G401.6 (cell line): ENCODE data around the gene HRH3.
A peak's percentile ranks its signal among the peaks of the same experiment; 100 is the strongest.

Source experiments
- FAIRE-seq: peaks from 2 replicates; lab custom pipeline; 2012; peaks lifted over from hg19 to GRCh38; lab: Jason Lieb, UNC

HRH3 gene

DNA sequence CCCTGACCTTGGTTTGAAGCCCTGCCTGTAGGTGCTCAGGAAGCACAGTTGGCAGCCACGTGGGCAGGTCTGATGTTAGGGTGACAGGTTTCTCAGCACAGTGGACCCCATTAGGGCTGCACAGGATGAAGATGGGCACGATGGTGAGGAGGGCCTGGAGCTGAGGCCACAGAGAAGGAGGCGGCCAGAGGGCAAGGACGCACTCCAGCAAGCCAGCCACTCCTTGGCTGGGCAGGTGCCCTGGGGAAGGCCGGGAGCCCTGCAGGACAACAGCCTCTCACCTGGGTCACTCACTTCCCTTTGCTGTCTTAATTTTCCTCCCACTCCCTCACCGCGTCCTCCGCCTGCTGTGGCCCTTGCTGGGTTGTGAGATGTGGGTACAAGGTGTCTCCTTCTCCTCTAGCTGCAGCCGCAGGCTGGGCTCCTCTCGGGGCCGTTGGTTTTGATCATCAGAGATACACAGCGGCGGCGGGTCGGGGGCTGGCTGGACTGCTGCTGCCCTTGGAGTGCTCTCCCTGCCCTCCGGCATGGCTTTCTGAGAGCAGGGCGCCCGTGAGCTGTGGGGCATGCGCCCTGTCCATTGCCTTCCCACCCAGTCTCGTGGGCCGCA lies 23.9 kb upstream of the HRH3 start:
- no peak for FAIRE-seq

DNA sequence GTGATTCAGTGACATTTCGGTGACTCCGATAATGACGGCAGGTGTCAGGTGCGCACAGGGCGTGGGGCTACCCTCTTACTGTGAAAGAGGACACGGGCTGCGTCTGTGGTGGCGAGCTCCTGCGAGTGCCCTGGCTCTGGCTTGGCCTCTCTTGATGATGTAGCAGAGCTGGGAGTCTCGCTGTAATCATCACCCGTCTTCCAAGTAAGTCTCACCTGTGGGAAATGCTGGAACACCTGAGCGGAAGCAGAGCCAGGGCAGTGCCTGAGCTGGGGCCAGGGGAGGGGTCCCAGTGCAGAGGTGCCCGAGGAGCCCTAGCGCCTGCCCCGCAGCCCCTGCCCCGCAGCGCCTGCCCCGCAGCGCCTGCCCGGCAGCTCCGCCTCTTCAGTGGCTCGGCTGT lies 23.0 kb upstream of the HRH3 start:
- no peak for FAIRE-seq

DNA sequence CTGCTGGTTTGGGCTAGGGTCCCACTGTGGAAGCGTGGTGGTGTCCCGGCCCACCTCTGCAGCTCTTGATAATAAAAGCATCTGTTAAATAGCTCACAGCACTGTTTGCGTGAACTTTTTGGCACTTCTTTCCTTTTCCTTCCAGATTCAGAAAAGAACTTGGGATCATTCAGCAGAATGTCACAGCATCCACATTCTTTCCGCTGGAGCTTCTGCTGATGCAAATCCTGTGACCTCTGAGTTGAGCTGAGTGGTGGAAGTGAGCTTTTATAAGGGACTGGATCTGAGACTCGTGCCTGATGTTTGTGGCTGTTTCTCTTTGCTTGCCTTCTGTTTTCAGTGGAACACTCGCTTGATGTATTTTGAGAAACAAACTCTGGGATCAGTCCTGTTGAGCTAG lies 22.1 kb upstream of the HRH3 start:
- no peak for FAIRE-seq

DNA sequence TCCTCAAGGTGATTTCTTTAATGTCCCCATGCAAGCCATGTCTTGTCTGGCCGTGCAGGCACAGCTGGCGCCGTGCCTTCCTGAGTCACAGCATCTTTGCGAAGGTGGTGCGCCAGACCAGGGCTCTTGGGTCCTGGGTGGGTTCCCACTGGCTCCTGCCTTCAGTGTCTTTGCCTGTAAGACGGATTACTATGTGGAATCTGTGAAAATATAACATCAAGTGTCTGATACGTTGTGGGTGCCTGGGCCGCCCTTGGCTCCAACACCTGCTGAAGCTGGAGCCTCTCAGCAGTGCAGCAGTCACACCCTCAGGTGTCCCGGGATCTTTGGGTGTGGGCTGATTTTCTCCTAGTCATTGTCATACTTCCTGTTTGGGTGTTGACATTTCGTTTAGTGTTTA lies 21.4 kb upstream of the HRH3 start:
- FAIRE-seq: no peak

DNA sequence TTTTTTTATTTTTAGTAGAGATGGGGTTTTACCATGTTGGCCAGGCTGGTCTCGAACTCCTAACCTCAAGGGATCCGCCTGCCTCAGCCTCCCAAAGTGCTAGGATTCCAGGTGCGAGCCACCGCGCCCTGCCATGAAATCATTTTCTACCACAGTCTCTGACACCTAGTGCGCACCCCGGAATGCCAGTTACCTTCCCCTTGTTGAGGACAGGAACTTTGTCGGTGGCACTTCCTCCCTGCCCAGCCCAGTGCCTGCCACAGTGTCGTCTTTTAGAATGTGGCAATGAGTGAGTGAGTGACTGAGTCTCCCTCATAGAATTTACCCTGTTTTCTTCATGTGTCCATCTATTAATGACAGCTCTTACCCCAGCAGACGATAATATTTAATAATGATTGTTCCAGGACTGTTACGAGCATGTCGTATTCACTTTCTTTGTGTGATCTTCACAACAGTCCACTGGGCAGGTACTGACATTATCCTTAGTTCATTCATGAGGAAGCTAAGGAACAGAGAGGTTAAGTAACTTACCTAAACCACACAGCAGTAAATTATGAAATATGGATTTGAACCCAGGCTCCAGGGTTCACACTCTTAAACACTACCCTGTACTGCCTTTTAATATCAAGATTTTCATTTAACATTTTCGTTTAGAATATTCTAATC lies 20.1 kb upstream of the HRH3 start:
- FAIRE-seq: no peak

DNA sequence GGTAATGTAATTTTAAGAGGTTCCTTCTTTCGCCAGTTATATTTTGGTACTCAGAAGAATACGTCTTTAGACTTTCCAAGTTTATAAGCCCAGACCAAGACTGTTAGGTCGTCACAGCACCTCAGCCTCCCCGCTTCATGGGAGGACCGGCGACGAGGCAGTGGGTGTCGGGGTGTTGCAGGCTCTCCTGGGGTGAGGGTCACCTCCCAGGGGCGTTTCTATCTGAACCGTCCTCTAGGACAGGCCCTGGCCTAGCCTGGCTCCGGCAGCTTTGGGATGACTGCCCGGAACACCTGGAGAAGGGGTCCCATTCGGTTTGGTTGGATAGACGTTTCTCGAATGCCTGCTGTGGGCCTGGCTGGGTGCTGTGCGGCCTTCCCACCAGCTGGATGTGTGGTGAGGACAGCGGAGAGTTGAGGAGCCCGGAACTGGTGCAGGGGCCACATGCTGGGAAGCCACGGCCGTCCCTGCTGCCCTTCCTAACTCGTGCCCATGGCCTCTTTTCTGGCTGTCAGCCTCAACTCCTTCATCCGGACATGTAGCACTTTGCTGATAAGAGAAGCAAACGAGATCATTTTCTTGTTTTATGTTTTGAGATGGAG lies 19.3 kb upstream of the HRH3 start:
- FAIRE-seq: no peak

DNA sequence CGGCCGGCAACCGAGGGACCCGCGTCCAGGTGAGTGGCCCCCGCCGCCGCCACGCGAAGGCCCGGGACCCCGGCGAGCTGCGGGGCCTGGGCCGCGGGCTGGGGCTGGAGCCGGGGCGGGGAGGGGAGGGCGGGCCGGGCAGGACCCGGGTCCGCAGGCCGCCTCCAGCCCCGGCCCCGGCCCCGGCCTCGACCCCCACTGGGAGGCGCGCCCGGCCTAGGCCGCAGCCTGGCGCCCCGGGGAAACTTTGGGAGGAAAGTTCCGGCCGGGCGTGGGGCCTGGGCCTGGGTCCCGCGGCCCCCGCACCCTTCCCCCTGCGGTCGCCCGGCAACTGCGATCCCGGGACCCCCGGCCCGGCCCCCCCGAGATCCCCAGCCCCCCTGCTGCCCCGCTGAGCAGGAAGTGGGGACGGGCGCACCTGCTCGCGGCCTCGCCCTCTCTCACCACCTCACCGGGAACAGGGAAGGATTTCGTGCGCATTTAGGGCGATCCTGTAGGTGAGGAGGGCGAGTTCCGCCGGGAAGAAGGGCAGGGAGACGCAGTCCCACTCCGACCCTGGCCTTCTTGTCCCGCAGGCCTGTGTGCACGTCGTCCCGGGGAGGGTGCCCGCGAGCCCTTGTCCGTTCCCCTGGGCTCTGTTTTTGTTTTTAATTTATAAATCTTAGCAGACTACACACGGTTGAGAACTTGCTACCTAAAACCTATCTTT lies 18.6 kb upstream of the HRH3 start:
- FAIRE-seq: no peak

DNA sequence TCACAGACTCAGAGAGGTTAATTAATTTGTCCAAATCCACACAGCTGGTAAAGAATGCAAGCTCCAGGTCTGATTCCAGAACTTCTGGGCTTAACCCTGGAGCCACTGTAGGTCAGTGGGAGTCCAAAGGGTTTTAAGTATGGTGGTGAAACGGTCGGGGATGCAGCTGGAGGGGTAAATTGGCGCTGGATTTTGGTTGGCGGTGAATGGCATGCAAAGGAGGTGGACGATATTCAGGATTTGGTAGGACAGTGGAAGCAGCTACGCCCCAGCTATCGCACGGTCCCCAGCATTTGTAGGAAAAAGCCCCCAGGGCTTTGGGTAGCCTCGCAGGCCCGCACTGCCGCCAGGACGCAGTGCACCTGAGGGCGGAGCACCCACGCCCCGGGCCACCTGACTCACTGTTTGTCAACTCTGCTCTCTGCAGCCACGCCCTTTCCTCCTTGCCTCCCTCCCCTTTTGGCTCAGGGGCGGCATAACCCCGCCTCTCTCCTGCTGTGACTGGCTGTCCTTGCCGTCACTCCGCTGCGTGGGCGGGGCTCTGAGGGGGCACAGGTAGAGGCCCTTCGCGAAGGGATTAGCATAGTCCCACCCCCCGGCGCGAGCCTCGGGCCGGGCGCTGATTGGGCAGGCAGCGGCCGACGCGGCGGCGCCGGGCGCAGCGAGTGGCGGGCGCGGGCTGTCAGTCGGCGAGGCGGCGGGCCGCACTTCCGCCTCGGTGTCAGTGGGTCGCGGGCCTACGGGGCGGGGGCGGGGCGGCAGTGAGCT lies 17.9 kb upstream of the HRH3 start, which contains the start of gene OSBPL2:
OSBPL2 (plus strand) TSS at position 721 of the 768 bp plus-strand sequence. CDS start 17,664 bp downstream, outside the sequence.
- peak; percentile 96 for FAIRE-seq

DNA sequence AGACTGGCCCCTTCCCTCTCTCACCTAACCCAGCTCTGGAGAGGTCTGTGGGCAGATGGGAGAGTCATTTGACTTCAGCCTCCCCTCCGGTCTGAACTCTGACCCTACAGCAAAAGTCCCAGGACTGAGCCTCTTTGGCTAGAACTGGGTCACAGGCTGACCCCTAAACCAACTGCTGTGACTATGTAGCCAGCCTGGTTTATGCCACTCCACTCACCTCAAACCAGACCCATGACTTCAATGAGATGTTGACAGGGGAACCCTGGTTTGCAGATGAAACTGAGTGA lies 17.4 kb upstream of the HRH3 start:
- no peak for FAIRE-seq

DNA sequence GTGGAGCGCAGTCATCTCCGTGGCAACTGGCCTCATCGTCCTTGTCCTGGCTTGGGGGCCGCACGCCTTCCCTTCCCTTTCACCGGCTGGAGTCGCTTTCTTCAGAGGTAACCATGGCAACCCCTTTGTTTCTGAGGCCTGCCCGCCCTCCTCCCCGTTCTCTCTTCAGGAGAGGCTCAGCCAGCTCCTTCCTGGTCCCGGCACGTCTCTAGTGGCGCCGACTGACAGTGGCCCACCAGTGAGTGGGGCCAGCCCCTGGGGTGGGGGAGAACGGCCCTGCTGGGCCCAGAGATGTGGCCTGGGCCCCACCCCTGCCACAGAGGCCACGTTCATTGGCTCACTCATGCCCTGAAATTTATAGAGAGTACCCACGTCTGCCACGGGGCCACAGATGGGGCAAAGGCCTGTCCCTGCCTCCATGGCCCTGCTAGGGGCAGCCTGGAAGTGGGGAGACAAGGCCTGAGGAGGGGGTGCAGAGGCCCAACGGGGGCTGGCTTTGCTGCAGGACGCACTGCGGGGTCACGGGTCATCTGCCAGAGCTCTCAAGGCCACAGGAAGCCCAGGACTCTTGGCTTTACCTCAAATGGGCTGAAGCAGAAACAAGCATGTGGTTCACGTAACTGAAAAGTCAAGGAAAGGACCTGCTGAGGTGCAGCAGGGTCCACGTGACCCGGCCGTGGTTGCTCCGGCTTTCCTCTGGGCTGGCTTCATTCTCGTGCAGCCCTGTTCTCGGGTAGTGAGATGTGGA lies 16.9 kb upstream of the HRH3 start:
- FAIRE-seq: no peak

DNA sequence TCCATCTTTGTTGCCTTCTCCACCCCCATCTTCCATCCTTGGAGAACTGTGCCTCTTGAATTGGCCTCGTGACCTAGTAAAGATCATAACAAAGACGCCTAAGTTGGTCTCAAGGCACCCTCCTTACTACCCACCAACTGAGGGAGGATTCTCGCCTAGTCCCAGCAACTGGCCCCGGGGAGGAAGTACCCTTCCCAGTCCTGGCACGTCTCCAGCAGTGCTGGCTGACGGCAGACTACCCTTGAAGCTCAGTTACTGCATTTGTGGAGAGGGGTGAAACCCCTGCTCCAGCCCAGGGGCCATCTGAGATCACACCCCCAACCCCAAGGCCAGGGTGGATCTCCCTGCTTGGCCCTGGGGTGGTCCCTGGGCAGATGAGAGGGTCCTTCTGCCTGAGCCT lies 16.1 kb upstream of the HRH3 start:
- FAIRE-seq: no peak

DNA sequence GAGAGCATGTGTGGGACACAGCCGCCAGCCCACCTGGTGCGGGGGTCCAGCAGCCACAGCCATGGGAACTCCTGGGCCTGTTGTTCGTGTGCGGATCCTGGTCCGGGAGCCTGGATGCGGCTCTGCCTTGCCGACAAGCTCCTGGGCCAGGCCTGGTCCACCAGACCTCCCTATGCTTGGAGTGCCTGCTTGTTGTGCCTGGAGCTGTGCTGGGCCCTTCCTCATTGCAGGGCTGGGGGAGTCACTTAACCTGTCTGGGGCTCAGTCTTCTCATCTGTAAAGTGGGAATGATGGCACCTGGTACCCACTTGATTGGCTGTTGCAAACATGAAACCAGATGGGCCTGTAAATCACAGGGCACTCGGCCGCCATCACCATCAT lies 15.7 kb upstream of the HRH3 start:
- no peak for FAIRE-seq

DNA sequence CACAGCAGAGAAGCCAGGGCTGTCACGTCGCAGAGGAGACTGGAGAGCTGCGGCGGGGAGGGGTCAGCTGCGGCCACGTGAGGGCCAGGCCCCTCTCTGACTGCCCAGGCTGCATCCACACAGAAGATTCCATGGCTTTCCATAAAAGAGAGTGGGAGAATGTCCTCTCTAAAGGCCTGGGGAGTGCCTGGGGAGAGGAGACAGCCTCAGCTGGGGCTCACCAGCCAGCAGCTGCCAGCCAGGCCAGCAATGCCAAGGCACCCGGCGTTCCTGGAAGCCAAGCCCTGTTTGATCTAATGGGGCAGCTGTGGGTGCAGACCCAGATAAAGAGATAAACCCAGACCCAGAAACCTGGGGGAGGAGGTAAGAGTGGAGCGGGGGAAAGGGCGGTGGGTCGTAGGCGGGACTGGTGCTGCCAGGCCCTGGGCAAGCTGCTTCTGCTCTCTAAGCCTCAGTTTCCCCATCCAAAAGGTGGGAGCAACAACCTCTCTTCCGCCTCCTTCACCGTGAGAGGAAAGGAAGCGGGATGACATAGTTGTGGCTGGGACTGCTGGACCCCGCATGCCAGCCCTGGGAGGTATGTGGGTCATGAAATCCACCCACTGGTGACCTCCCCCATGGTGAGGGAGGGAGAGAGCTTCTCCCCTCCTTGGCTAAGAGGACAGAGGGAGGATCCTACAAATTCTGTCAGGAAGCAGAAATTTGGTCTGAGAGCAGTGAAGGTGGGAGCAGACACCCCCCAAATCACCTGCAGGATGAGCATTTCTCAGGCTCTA lies 15.1 kb upstream of the HRH3 start:
- FAIRE-seq: no peak

DNA sequence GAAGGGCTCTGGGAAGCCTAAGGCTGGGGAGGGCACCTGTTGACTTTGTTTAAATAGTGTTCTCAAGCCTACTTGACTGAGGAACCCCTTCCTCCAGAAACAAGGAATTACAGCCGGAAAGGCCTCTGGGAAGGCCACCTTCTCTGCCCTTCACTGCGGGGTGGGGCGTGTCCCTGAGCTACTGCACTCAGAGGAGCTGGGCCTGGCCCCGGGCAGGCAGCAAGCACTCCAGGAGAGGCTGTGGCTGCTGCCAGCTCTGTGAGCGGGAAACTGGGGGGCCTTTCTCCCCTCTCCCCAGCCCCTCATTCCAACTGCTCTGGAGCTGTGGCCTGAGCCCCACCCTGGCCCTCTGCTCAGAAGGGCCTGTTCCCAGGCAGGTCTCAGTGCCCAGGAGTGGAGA lies 14.3 kb upstream of the HRH3 start:
- no peak for FAIRE-seq

DNA sequence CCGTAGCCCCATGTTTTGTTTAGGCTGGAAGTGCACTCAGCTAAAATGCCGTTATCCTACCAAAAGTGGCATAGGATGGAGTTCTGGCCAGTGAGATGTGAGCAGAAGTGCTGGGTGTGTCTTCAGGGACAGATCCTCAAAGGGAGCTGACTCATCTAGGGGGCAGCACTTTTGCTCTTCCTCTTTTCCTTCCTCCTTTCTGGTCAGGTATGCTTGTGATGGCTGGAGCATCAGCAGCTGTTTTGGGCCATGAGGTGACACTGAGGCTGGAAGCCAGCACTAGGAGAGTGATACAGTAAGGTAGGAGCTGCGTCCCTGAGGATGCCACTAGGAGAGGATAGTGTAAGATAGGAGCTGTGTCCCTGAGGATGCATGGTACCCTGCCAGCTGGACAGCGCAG lies 13.6 kb upstream of the HRH3 start:
- no peak for FAIRE-seq

DNA sequence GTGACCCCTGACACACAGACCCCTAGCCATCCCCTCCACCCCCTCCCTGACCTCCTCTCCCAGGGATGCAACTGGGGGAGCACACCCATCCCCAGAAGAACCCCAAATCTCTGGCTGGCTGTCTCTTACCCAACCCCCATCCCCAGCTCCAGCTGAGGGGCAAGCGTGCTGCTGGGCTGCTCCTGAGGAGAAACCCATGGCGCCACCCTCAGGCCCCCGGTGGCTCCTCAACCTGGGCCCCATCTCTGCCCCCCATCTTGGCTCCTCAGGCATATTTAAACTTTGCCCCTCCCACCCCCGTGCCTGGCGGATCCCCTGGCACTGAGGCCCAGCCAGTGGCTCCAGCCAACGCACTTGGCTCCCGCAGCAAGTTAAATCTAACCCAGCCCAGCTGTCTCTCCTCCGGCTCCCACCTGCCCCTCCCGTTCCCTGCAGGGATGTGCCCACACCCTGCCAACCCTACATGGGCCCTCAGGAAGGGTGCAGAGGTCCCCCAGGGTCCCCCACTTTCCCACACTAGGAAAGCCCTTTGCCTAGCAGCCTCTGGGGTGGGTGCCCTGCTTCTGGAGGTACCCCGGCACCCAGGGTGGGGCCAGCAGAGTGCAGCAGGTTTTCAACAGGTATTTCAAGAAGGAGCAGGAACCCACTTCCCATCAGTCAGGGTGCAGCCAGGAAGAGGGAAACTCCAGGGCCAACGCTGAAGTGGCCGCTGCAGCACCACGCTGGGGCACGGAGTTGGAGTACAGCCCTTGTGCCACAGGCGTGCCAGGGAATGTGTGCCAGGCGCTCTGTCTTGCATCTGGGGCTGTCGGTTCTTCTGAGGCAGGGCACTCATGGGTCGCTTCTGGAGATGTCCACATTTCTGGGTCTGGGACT lies 12.9 kb upstream of the HRH3 start:
- no peak for FAIRE-seq

DNA sequence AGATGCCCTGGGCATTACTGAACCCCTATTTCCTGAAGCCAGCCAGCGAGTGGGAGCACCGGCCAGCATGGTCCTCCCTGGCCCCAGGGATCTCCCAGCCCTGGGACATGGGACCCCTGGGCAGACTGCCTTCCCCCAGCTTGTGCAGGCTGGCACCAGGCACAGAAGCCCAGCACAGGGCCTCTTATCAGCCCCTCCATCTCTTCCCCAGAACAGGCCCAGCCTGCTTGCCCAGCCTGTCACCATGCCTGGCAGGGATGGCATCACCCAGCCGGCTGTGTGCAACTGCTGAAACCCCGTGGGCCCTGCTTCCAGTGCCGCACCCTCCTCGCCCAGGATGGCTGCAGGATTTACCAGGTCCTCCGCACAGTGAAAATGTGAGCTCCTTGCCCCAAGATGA lies 12.1 kb upstream of the HRH3 start:
- no peak for FAIRE-seq

DNA sequence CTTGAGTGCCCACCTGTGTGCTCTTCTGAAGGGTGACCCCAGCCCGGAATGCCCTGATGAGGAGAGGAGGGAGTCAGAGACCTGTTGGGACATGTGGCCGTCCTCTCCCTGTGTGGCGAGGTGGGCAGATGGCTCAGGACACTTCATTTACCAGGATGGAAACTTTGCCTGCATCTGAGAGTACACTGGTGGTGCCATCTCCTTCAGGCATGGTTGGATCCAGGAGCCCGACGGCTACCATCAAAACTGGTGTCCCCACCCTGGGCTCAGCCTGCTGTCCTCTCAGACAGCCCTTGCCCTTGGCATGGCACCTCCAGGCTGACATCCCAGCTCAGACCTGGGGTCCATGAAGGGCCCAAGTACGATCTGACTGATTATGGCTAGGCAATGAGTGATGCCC lies 11.2 kb upstream of the HRH3 start:
- FAIRE-seq: no peak

DNA sequence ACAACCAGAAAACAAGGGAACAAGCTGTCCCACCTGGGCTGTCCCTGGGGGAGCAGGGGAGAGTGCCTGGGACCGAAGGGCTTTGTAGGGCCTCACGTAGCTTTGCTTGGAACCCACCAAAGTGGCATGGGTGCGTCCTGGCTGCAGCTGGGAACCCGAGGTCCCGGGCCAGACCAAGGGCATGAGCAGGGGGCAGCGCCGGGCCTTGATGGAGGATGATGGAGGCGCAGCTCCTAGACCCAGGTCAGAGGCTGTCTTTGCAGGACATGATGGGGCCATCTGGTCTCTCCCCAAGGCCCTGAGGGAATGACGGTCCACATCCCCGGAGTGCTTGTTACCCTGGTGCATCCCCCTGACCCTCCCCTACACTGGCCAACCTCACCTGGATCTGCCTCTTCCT lies 10.6 kb upstream of the HRH3 start:
- no peak for FAIRE-seq

DNA sequence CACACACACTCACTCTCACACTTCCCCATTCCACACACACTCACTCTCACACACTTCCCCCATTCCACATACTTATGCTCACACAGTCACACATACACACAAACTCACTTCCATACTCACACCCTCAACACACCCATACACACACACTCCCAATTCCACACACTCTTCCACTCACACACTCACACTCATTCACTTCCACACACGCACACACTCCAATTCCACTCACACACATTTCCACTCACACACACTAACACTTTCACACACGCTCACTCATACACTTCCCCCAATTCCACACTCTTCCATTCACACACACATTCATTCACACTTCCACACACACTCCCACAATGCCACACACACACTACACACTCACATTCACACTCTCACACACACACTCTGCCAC lies 10.2 kb upstream of the HRH3 start:
- FAIRE-seq: no peak
